Bronchial epithelial cell (primary cell): ENCODE results near the gene LENEP. TPM values are rescaled to one million over a fixed set of nuclear protein-coding genes. Genes with fewer than 3 reads are reported as not detected.

Experiments
- DNase-seq: peaks from one replicate; pipeline ENCODE4 v3.0.0-alpha.2; 2010; ENCODE audit warnings: low read depth
- FAIRE-seq: peaks from 2 replicates; lab custom pipeline; 2011; peaks lifted over from hg19 to GRCh38; lab: Jason Lieb, UNC
- H3K27me3 ChIP-seq: 2 replicates; pipeline ENCODE4 v1.5.1; 2011; ENCODE audit warnings: low read length; ENCODE audit not compliant: control insufficient read depth, insufficient read depth
- H3K36me3 ChIP-seq: 2 replicates; pipeline ENCODE4 v1.5.1; 2011; ENCODE audit warnings: low read length; ENCODE audit not compliant: control insufficient read depth, insufficient read depth
- H3K4me3 ChIP-seq: 2 replicates; pipeline ENCODE4 v1.5.1; 2011; ENCODE audit warnings: mild to moderate bottlenecking, low read depth, low read length, control low read depth
- total RNA-seq: library from RNA; depleted of rRNA; stranded (reverse); fragments of >200 nt; gene quantifications from 2 replicates; pipeline ENCODE4 v1.2.1, GENCODE V29; 2014
- TF ChIP-seq, protein P1 (sequence below): IDR thresholded peaks from 2 replicates; pipeline ENCODE4 v1.5.1; 2011; ENCODE audit warnings: mild to moderate bottlenecking, moderate library complexity, low read length, control low read depth, inconsistent platforms; ENCODE audit not compliant: insufficient read depth, severe bottlenecking

The LENEP gene
- total RNA-seq, 1 donor from 2014 or later, result not detected

DNA sequence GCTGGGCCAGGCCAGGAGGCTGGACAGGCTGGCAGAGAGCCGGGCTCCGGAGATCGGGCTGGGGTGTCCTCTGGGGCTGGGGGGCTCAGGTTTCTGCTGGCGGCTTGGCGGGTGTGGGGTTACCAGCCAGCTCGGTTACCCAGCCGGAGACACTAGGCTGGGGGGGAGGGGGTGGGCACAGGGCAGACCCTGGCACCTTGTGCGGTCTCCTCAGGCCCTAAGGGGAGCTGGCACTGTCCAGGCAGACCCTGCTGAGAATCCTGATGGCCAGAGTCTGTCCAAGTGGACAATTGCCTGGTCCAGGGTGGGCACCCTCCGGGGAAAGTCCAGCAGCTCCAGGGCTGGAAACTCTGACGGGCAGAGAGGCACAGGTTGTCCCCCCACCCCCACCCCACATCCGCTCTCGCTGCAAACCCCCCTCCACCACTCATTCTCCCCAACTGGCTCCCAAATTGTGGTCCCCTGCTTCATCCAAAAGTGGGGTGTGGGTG is 15.9 kb downstream of the LENEP start:
- TF ChIP-seq, protein P1, sequence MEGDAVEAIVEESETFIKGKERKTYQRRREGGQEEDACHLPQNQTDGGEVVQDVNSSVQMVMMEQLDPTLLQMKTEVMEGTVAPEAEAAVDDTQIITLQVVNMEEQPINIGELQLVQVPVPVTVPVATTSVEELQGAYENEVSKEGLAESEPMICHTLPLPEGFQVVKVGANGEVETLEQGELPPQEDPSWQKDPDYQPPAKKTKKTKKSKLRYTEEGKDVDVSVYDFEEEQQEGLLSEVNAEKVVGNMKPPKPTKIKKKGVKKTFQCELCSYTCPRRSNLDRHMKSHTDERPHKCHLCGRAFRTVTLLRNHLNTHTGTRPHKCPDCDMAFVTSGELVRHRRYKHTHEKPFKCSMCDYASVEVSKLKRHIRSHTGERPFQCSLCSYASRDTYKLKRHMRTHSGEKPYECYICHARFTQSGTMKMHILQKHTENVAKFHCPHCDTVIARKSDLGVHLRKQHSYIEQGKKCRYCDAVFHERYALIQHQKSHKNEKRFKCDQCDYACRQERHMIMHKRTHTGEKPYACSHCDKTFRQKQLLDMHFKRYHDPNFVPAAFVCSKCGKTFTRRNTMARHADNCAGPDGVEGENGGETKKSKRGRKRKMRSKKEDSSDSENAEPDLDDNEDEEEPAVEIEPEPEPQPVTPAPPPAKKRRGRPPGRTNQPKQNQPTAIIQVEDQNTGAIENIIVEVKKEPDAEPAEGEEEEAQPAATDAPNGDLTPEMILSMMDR, result no peak
- Histone ChIP-seq H3K4me3 (peak overlapping the region; percentile 35), H3K27me3 (no peaks in the 10 kb centered on the region), H3K36me3 (peaks cover 51% of the 10 kb centered on the region)
- no peak for DNase-seq
- no peak for FAIRE-seq

DNA sequence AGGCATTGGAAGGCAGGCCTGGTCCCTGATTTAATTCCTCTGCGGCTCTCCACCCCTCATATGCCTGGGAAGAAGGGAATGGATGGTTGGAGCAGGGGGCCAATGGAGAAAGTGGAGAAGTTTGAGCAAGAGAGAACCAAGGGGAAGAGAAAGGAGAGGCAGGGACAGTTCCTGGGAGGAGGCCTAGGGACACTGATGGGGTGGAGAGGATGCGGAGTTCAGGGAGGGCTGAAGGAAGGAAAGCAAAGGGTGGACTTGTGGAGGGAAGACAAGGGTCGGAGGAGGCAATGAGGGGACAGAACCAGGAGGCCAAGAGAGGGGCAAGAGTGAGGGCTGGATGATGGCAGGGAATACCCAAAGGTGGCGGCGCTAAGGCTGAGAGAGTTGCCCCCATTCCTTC is 16.4 kb downstream of the LENEP start:
- Histone ChIP-seq H3K4me3 (peak overlapping the region; percentile 9), H3K27me3 (no peaks in the 10 kb centered on the region), H3K36me3 (peaks cover 52% of the 10 kb centered on the region)
- no peak for FAIRE-seq
- DNase-seq, result no peak
- TF ChIP-seq, protein P1, result no peak

DNA sequence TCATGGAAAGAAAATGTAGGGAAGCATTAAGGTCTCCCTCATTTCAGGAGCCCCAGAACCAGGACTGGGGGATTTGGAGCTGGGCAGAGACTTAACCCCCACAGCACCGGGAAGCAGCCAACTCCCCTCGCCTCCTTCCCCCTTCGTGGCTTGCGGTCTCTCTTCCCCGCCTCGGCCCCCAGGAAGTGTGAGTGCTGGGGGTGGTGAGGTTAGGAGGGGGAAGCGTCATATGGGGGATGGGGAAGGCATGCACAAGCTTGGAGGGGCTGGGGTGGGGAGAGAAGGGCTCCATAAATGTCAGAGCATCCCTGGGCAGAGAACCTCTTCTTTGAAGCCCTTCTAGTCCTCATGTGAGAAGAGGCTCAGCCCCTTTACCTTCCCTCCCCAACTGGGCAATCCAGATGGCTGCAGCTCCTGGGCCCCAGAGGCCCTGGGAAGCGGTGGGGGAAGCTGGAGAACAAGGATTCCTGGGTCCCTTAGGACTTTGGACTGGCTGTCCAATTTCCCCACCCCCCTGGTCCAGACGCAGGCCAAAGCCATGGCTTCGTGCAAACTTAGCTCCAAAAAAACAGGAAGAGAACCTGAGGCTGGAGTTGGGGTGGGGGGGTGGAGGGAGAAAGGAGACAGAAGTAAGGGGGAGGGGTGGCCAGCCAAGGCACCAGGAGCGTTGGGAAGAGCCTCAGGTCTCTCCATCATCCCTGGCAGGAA is 17.0 kb downstream of the LENEP start:
- FAIRE-seq, result no peak
- peaks cover 51% of the 10 kb centered on the region for H3K36me3 ChIP-seq
- H3K27me3 ChIP-seq, result no peaks in the 10 kb centered on the region
- H3K4me3 ChIP-seq, result peak overlapping the region; percentile 9
- TF ChIP-seq, protein P1, result no peak
- no peak for DNase-seq

DNA sequence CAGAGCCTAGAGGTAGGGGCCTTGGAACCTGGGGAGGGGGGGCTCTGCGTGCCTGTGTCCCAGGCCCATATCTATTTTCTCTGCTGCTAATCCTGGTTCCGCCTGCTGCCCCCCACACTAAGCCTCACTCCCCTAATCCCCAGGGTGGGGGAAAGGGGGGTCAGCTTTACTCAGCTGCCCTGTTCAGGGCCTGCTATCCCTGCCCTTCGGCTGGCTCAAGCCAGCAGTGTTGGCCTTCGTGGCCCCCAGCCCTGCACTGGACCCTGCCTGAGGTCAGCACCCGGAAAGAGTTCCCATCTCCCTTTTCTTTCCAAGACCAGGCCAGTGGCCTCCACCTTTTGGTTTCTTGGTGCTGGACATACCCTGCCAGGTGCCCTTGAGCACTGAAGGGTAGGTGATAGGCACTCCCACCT is 17.6 kb downstream of the LENEP start:
- DNase-seq, result no peak
- H3K4me3 ChIP-seq, result no peak overlapping the region
- TF ChIP-seq, protein P1, result no peak
- FAIRE-seq, result no peak
- H3K36me3 ChIP-seq, result peaks cover 50% of the 10 kb centered on the region
- H3K27me3 ChIP-seq, result no peaks in the 10 kb centered on the region

DNA sequence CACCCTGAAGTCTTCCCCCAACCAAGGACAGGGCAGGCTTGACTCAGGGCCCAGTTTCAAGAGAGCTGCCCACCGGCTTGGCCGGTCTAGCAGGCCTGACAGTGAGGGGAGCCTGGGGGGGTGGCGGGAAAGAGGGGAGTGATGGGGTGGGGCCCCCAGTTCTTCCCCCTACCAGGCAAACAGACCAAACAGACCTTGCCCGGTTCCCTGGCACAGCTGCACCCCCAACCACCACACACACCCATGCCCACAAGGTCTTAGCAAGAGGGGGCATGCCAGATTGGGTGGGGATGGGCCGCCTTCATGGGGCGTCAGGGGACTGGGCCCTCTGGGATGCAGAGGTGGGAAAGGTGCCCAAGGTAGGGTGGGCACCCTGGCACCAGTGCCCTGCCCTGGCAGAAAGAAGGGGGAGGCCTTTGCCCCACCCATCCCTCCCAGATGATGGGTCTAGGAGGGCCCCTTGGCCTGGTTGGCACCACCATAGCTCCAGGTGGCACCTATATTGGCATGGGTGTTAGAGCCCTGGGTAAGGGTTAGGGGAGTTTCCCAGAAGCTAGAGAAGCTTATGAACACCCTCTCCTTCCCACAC is 18.1 kb downstream of the LENEP start:
- H3K27me3 ChIP-seq, result no peaks in the 10 kb centered on the region
- H3K4me3 ChIP-seq, result no peak overlapping the region
- DNase-seq, result no peak
- peaks cover 50% of the 10 kb centered on the region for H3K36me3 ChIP-seq
- TF ChIP-seq, protein P1, result no peak
- FAIRE-seq, result no peak
